ENCODE data around the gene PPP2R5C.

The PPP2R5C gene

GRCh38 chr14:101893759-101894158 lies 132.2 kb downstream of the PPP2R5C start:
- no peak for DNase-seq

- DNase-seq, result no peak
These were observed 133.0 kb downstream of the PPP2R5C start for GRCh38 chr14:101894365-101895081.

- DNase-seq, result no peak
These were observed 133.7 kb downstream of the PPP2R5C start for GRCh38 chr14:101895256-101895655.

- no peak for DNase-seq
These were observed 135.8 kb downstream of the PPP2R5C start for GRCh38 chr14:101897326-101897725.

GRCh38 chr14:101898416-101898815 lies 136.9 kb downstream of the PPP2R5C start:
- DNase-seq, result no peak

GRCh38 chr14:101899263-101899662 lies 137.8 kb downstream of the PPP2R5C start:
- no peak for DNase-seq

- no peak for DNase-seq
These were observed 138.7 kb downstream of the PPP2R5C start for GRCh38 chr14:101900253-101900652.

GRCh38 chr14:101903111-101903561 lies 141.6 kb downstream of the PPP2R5C start:
- DNase-seq, result no peak

- DNase-seq, result no peak
These were observed 144.1 kb downstream of the PPP2R5C start for GRCh38 chr14:101905614-101906013.

- no peak for DNase-seq
These were observed 145.1 kb downstream of the PPP2R5C start for GRCh38 chr14:101906645-101907044.

- no peak for DNase-seq
These were observed 146.1 kb downstream of the PPP2R5C start for GRCh38 chr14:101907619-101908018.

GRCh38 chr14:101908795-101909194 lies 147.3 kb downstream of the PPP2R5C start:
- no peak for DNase-seq

GRCh38 chr14:101909371-101910096 lies 148.0 kb downstream of the PPP2R5C start:
- DNase-seq, result no peak

- no peak for DNase-seq
These were observed 151.3 kb downstream of the PPP2R5C start for GRCh38 chr14:101912841-101913240.

- no peak for DNase-seq
These were observed 152.6 kb downstream of the PPP2R5C start for GRCh38 chr14:101914083-101914482.

GRCh38 chr14:101915871-101916815 lies 154.6 kb downstream of the PPP2R5C start:
- DNase-seq, result no peak

GRCh38 chr14:101916816-101917412 lies 155.4 kb downstream of the PPP2R5C start:
- DNase-seq, result no peak

- DNase-seq, result no peak
These were observed 156.0 kb downstream of the PPP2R5C start for GRCh38 chr14:101917413-101918017.

GRCh38 chr14:101918065-101918989 lies 156.8 kb downstream of the PPP2R5C start:
- DNase-seq, result no peak

GRCh38 chr14:101920271-101920670 lies 158.8 kb downstream of the PPP2R5C start:
- no peak for DNase-seq

- no peak for DNase-seq
These were observed 161.4 kb downstream of the PPP2R5C start for GRCh38 chr14:101922866-101923265.

Measured in SIG-M5 (cell line).